Measurements from ENCODE around the gene PIP4K2B.

The PIP4K2B gene

GRCh38 chr17:38745545-38745944, 53.8 kb downstream of the PIP4K2B start:
- ATAC-seq (replicated peaks) (no peak), DNase-seq (no peak)
- Mint-ChIP-seq H3K36me3 (no peaks in the 10 kb centered on the region), H3K9me3 (no peaks in the 10 kb centered on the region), H3K4me3 (no peak overlapping the region), H3K27me3 (peaks cover 28 to 42% of the 10 kb centered on the region in 2 donors), H3K4me1 (peaks cover 24 to 40% of the 10 kb centered on the region in 2 donors), H3K27ac (no peak overlapping the region)

DNA sequence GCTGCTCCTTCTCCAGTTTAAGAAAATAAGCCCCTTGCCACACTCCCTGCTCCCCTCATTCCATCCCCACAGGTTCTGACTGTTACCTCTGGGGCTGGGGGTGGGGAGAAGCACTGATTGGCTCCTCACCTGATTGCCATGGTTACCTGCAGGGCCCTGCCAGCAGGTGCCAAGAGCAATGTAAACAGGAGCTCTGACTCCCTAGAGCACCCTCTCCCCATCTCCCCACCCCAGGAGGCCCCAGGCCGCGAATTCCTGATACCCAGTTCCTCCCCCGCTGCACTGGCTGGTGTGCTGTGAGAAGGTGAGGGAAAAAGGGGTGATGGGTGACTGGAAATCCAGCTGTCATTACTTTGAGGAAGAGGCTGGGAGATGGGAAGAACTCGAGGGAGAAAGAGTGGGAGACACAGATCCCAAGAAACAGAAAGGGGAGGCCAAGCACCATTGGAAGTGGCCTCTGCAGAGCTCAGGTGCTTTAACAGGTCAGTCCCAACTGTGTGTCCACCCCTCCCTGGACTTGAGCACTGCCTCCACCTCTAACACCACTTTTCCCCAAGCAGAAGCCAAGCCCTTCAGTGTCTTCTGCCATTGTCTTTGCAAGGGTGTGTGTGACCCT, 55.7 kb downstream of the PIP4K2B start:
- Mint-ChIP-seq H3K9me3 (no peaks in the 10 kb centered on the region), H3K27ac (peak overlapping the region; percentile 77), H3K27me3 (peaks cover 31 to 42% of the 10 kb centered on the region in 2 donors), H3K36me3 (no peaks in the 10 kb centered on the region), H3K4me1 (peaks cover 21 to 26% of the 10 kb centered on the region in 2 donors), H3K4me3 (no peak overlapping the region)
- DNase-seq: no peak
- no peak for ATAC-seq (replicated peaks)

DNA sequence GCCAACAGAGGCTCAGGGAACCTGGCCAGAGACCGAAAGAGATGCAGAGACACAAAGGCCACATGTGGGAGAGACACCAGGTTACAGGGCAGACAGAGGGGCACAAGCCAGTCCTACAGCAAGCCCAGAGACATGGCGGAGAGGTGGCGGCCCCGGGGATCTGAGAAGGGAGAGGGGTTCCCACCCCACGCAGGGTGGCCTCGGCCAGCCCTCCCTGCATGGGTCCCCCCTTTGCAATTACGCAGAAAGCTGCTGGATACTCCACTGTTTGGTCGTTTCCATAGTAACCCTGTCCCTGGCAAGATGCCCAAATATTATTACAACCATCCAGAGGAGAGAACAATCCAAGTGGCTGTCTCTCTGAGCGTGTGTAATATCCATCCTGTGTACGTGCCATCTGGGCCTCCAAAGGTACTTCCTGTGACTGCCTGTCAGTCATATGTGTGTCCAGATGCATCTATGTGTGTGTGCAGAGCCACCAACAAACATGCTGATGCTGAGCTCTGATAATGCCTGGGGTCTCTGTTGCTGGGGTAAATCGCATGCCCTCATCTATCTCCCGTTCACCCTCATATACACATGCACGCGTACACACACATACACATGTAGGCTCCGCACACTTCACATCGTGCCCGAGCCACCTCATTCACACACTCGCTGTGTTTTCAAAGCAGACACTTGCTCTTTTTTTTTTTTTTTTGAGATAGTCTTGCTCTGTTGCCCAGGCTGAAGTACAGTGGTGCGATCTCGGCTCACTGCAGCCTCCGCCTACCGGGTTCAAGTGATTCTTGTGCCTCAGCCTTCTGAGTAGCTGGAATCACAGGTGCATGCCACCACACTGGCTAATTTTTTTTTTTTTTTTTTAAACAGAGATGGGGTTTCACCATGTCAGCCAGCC, 56.7 kb downstream of the PIP4K2B start:
- Mint-ChIP-seq H3K27me3 (peaks cover 34 to 47% of the 10 kb centered on the region in 2 donors), H3K4me3 (no peak overlapping the region), H3K27ac (no peak overlapping the region), H3K36me3 (no peaks in the 10 kb centered on the region), H3K9me3 (no peaks in the 10 kb centered on the region), H3K4me1 (peaks cover 23% of the 10 kb centered on the region in 2 donors)
- ATAC-seq (replicated peaks) (no peak), DNase-seq (no peak)

DNA sequence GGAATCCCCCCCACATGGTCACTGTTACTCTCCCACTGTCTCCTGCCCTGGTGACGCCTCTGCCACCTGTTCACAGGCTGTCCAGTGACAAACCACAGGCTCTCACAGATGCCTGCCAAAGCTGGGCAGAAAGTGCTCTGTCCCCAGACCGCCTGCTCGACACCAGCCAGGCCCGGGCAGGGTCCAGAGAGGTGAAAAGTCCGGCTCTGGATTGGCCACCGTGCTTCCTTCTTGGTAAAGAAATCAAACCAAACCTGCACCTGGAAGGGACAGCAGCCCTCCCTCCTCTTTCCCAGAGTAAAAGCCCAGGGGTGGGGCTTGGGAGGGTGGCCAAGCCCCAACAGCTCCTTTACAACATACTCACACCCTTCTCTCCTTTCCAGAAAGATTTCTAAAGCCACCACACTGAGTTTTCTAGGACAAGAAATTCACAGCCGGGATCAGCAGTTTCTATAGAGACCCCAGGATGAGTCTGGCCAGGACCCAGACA, 57.4 kb downstream of the PIP4K2B start:
- ATAC-seq (replicated peaks) (no peak), DNase-seq (no peak)
- no peaks in the 10 kb centered on the region for H3K9me3 Mint-ChIP-seq
- no peak overlapping the region for H3K27ac Mint-ChIP-seq
- no peaks in the 10 kb centered on the region for H3K36me3 Mint-ChIP-seq
- H3K4me3 Mint-ChIP-seq: no peak overlapping the region
- H3K27me3 Mint-ChIP-seq: peaks cover 33 to 44% of the 10 kb centered on the region in 2 donors
- H3K4me1 Mint-ChIP-seq: peaks cover 19 to 22% of the 10 kb centered on the region in 2 donors

DNA sequence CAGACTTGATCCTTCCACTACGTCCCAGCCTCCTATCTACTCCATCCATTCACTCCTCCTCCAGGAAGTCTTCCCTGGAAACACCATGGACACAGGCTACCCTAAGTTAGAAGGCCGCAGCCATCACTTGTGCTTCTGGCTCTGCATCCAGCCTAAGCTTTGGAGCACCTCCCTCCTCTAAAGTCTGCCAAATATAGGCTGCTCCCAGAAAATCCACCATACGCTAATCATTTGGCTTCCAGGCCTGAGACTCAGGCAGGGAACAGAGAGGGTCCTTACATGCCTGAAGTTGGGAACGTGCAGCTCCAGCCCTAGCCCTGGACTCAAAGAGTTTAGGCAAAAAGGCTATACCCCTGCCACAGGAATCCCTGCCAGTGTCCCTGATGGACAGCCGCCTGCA, 57.9 kb downstream of the PIP4K2B start:
- Mint-ChIP-seq H3K4me1 (peaks cover 14 to 17% of the 10 kb centered on the region in 2 donors), H3K36me3 (no peaks in the 10 kb centered on the region), H3K9me3 (no peaks in the 10 kb centered on the region), H3K4me3 (no peak overlapping the region), H3K27me3 (peaks cover 28 to 39% of the 10 kb centered on the region in 2 donors), H3K27ac (no peak overlapping the region)
- DNase-seq (no peak), ATAC-seq (replicated peaks) (no peak)

DNA sequence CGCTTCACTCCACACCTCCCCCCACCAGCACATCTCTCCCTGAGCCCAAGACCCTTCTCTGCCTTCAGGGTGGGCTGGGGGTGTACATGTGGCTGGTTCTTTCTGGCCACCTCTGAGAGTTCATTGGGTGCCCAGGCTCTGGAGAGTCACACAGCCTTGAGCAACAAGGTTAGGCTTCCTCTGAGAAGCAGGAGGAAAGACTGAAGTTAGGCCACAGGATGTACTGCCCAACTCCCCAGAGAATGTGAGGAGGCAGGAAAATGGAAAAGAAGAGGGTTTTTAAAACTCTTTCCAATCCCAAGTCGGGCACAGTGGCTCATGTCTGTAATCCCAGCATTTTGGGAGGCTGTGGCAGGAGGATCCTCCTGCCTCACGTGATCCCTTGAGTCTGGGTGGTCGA, 58.5 kb downstream of the PIP4K2B start:
- peaks cover 21 to 32% of the 10 kb centered on the region in 2 donors for H3K27me3 Mint-ChIP-seq
- no peaks in the 10 kb centered on the region for H3K9me3 Mint-ChIP-seq
- no peak overlapping the region for H3K27ac Mint-ChIP-seq
- H3K4me3 Mint-ChIP-seq: no peak overlapping the region
- ATAC-seq (replicated peaks) (no peak), DNase-seq (no peak)
- H3K4me1 Mint-ChIP-seq: peaks cover 8 to 11% of the 10 kb centered on the region in 2 donors
- H3K36me3 Mint-ChIP-seq: no peaks in the 10 kb centered on the region

DNA sequence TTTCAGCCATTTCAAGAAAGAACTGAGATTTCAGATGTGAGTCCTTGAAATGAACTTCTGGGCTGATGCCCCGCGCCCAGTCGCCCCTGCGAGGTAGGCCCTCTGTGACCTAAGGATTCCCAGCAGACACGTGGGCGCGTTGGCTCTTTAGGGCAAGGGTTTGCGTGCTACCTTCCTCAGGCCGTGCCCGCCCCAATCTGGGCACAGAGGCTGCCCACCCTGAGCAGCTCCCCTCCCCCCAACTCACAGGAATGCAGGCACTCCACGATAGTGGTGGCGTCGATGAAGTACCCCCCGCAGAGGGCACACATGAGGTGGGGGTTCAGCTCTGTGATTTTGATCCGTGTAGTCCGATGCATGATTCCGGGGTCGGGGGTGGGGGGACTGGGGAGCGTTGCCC, 59.3 kb downstream of the PIP4K2B start:
- Mint-ChIP-seq H3K36me3 (no peaks in the 10 kb centered on the region), H3K27me3 (peaks cover 24 to 37% of the 10 kb centered on the region in 2 donors)

DNA sequence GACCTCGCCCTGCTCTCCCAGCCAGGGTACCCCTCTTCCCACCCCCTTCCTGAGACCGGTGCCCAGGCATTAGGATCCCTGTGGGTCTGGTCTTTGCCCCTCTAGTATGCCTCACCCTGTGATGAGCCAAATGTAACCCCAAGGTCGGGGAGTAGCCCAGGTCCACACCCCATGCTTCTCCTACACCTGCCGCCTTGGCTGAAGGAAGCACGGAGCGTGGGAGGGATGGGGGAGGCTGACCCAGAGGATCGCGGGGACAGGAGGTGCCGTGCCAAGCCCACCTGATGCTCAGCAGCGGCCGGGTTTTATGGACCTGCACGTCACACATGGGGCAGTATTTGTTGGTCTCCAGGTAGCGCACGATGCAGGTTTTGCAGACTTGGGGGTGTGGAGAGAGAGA, 60.1 kb downstream of the PIP4K2B start:
- DNase-seq (no peak), ATAC-seq (replicated peaks) (no peak)
- Mint-ChIP-seq H3K36me3 (no peaks in the 10 kb centered on the region), H3K27me3 (peaks cover 21 to 31% of the 10 kb centered on the region in 2 donors), H3K4me1 (peaks cover 13 to 22% of the 10 kb centered on the region in 2 donors), H3K9me3 (no peaks in the 10 kb centered on the region), H3K4me3 (no peak overlapping the region), H3K27ac (no peak overlapping the region)

More for the DNA sequence above, 59.3 kb downstream of the PIP4K2B start:
- H3K4me3 Mint-ChIP-seq: no peak overlapping the region
- no peak overlapping the region for H3K27ac Mint-ChIP-seq
- DNase-seq (no peak), ATAC-seq (replicated peaks) (no peak)
- peaks cover 5 to 16% of the 10 kb centered on the region in 2 donors for H3K4me1 Mint-ChIP-seq
- no peaks in the 10 kb centered on the region for H3K9me3 Mint-ChIP-seq

- no peak overlapping the region for H3K27ac Mint-ChIP-seq
Observed at GRCh38 chr17:38738686-38739085, 60.7 kb downstream of the PIP4K2B start.

GRCh38 chr17:38738007-38738662, 61.2 kb downstream of the PIP4K2B start:
- no peaks in the 10 kb centered on the region for H3K36me3 Mint-ChIP-seq
- DNase-seq: no peak
- H3K27me3 Mint-ChIP-seq: peaks cover 21 to 30% of the 10 kb centered on the region in 2 donors
- peaks cover 22 to 30% of the 10 kb centered on the region in 2 donors for H3K4me1 Mint-ChIP-seq
- ATAC-seq (replicated peaks): peak in 1 of 2 donors; percentile 36
- no peak overlapping the region for H3K27ac Mint-ChIP-seq
- H3K4me3 Mint-ChIP-seq: no peak overlapping the region
- no peaks in the 10 kb centered on the region for H3K9me3 Mint-ChIP-seq

More at GRCh38 chr17:38738686-38739085, 60.7 kb downstream of the PIP4K2B start:
- H3K4me3 Mint-ChIP-seq: no peak overlapping the region
- DNase-seq: no peak
- ATAC-seq (replicated peaks): no peak
- peaks cover 21 to 30% of the 10 kb centered on the region in 2 donors for H3K27me3 Mint-ChIP-seq
- H3K36me3 Mint-ChIP-seq: no peaks in the 10 kb centered on the region
- no peaks in the 10 kb centered on the region for H3K9me3 Mint-ChIP-seq
- H3K4me1 Mint-ChIP-seq: peaks cover 19 to 29% of the 10 kb centered on the region in 2 donors

DNA sequence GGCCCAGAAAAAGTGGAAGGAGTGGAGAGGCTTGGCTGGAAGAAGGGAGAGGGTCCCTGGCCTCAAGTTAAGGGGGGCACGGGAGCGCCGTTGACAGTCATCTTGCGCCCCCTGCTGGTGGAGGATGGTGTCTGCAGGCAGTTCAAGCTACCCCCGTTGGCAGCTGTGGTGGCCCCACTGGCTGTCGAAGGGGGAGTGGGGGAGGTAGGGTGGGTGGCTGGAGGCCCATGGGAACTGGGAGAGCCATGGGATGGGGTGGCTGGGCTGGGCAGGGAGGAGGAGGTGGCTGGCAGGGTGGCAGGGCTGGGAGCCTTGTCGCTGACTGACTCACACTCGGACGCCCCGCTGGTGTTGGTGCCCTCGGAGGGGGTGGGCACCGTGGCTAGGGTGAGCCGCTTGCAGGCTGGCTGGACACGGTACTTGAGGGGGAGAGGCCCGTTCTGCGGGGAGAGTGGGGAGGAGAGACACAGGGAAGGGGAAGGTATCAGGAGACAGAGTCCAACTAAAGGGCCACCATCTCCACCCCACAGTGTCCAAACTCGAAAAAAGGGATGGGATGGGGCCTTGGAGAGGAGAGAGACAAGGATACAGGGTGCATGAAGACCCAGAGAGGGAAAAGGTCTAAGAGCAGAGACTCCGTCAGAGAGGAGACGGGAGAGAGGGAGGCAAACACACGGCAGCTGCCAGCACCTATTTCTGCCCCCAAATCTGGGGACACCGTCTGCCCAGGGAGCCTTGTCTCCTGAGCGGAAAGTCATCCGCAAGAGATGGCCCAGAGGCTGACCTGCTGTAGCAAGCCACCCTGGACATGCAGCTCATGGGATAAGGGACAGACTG, 64.0 kb downstream of the PIP4K2B start:
- DNase-seq (no peak), ATAC-seq (replicated peaks) (peak in 1 of 2 donors; percentile 23)
- Mint-ChIP-seq H3K36me3 (peaks cover 0 to 4% of the 10 kb centered on the region in 2 donors), H3K4me1 (peaks cover 36% of the 10 kb centered on the region in 2 donors), H3K4me3 (no peak overlapping the region), H3K27ac (no peak overlapping the region), H3K27me3 (peaks cover 21 to 26% of the 10 kb centered on the region in 2 donors), H3K9me3 (no peaks in the 10 kb centered on the region)

- Mint-ChIP-seq H3K27me3 (peaks cover 15 to 18% of the 10 kb centered on the region in 2 donors), H3K27ac (no peak overlapping the region), H3K4me3 (peak overlapping the region in 1 of 2 donors; percentile 10), H3K36me3 (peaks cover 0 to 4% of the 10 kb centered on the region in 2 donors), H3K4me1 (peaks cover 37 to 41% of the 10 kb centered on the region in 2 donors), H3K9me3 (no peaks in the 10 kb centered on the region)
- ATAC-seq (replicated peaks) (no peak), DNase-seq (no peak)
Observed at GRCh38 chr17:38733982-38734973, 65.1 kb downstream of the PIP4K2B start.

All from stimulated activated naive B cell treated with anti-CD40 and anti-IgM and Interleukin-4, amounts not matched to agents 10 μg/mL and 1 μg/mL and 100 μg/mL, for 72 hours (primary cell).